Osteoblast (primary cell): Measurements from ENCODE around the gene RER1. TPM values are rescaled to one million over a fixed set of nuclear protein-coding genes. Genes with fewer than 3 reads are reported as not detected.
A peak's percentile ranks its signal among the peaks of the same experiment; 100 is the strongest.

Experiments used
- DNase-seq: peaks from one replicate; pipeline ENCODE4 v3.0.0; 2011; ENCODE audit warnings: low spot score, mixed read lengths; ENCODE audit not compliant: insufficient read length; ENCODE audit errors: missing footprints
- H2AFZ ChIP-seq: 2 replicates; pipeline ENCODE4 v1.6.0; 2011; ENCODE audit warnings: mild to moderate bottlenecking, low read length
- H3K27ac ChIP-seq: 2 replicates; pipeline ENCODE4 v1.5.1; 2011; ENCODE audit warnings: mild to moderate bottlenecking, low read depth, low read length, moderate library complexity
- H3K27me3 ChIP-seq: 2 replicates; pipeline ENCODE4 v1.6.0; 2012; ENCODE audit warnings: mild to moderate bottlenecking, control low read depth, inconsistent platforms, low read length, moderate library complexity; ENCODE audit not compliant: insufficient read depth
- H3K36me3 ChIP-seq: 2 replicates; pipeline ENCODE4 v1.5.1; 2011; ENCODE audit warnings: mild to moderate bottlenecking, low read length, control low read depth, moderate library complexity; ENCODE audit not compliant: insufficient read depth
- H3K4me1 ChIP-seq: 2 replicates; pipeline ENCODE4 v1.5.1; 2011; ENCODE audit warnings: mild to moderate bottlenecking, low read length, control low read depth, moderate library complexity; ENCODE audit not compliant: insufficient read depth
- H3K4me2 ChIP-seq: 2 replicates; pipeline ENCODE4 v1.6.0; 2011; ENCODE audit warnings: mild to moderate bottlenecking, low read length; ENCODE audit not compliant: insufficient read depth
- H3K4me3 ChIP-seq: fragments of 200-600 bp; sonication (generic); 3 replicates; pipeline ENCODE4 v1.5.1; 2012; ENCODE audit warnings: mild to moderate bottlenecking, low read length, inconsistent platforms; ENCODE audit not compliant: insufficient read depth
- H3K79me2 ChIP-seq: 2 replicates; pipeline ENCODE4 v1.6.0; 2012; ENCODE audit warnings: mild to moderate bottlenecking, low read length, control low read depth, inconsistent platforms; ENCODE audit not compliant: insufficient read depth
- H3K9me3 ChIP-seq: 2 replicates; pipeline ENCODE4 v1.5.1; 2011; ENCODE audit warnings: low read depth, low read length, control low read depth
- H4K20me1 ChIP-seq: 2 replicates; pipeline ENCODE4 v1.6.0; 2012; ENCODE audit warnings: mild to moderate bottlenecking, low read length, control low read depth; ENCODE audit not compliant: insufficient read depth
- total RNA-seq: library from RNA; depleted of rRNA; stranded (reverse); fragments of >200 nt; gene quantifications from 2 replicates; pipeline ENCODE4 v1.2.3, GENCODE V29; 2012
- TF ChIP-seq, protein P1 (sequence below): IDR thresholded peaks from 2 replicates; pipeline ENCODE4 v1.5.1; 2011; ENCODE audit warnings: mild to moderate bottlenecking, low read depth, low read length, moderate library complexity; ENCODE audit errors: extremely low read depth

Gene RER1
- total RNA-seq, 1 donor, result 95.2 TPM

GRCh38 chr1:2425892-2426291 is 34.3 kb downstream of the RER1 start:
- H3K27me3 ChIP-seq, result peaks cover 4% of the 10 kb centered on the region
- H3K4me3 ChIP-seq, result no peak overlapping the region
- H4K20me1 ChIP-seq, result no peaks in the 10 kb centered on the region
- no peak overlapping the region for H2AFZ ChIP-seq
- no peak for DNase-seq
- H3K4me1 ChIP-seq, result no peaks in the 10 kb centered on the region
- TF ChIP-seq, protein P1, sequence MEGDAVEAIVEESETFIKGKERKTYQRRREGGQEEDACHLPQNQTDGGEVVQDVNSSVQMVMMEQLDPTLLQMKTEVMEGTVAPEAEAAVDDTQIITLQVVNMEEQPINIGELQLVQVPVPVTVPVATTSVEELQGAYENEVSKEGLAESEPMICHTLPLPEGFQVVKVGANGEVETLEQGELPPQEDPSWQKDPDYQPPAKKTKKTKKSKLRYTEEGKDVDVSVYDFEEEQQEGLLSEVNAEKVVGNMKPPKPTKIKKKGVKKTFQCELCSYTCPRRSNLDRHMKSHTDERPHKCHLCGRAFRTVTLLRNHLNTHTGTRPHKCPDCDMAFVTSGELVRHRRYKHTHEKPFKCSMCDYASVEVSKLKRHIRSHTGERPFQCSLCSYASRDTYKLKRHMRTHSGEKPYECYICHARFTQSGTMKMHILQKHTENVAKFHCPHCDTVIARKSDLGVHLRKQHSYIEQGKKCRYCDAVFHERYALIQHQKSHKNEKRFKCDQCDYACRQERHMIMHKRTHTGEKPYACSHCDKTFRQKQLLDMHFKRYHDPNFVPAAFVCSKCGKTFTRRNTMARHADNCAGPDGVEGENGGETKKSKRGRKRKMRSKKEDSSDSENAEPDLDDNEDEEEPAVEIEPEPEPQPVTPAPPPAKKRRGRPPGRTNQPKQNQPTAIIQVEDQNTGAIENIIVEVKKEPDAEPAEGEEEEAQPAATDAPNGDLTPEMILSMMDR, result no peak
- no peaks in the 10 kb centered on the region for H3K36me3 ChIP-seq
- H3K9me3 ChIP-seq, result no peaks in the 10 kb centered on the region
- no peak overlapping the region for H3K4me2 ChIP-seq
- H3K27ac ChIP-seq, result no peak overlapping the region
- no peaks in the 10 kb centered on the region for H3K79me2 ChIP-seq

GRCh38 chr1:2426540-2426939 is 34.9 kb downstream of the RER1 start:
- no peak overlapping the region for H2AFZ ChIP-seq
- no peaks in the 10 kb centered on the region for H3K79me2 ChIP-seq
- H3K9me3 ChIP-seq, result no peaks in the 10 kb centered on the region
- H3K4me1 ChIP-seq, result no peaks in the 10 kb centered on the region
- no peaks in the 10 kb centered on the region for H3K36me3 ChIP-seq
- TF ChIP-seq, protein P1, result no peak
- DNase-seq, result no peak
- H3K27me3 ChIP-seq, result peaks cover 6% of the 10 kb centered on the region
- H3K27ac ChIP-seq, result no peak overlapping the region
- no peak overlapping the region for H3K4me3 ChIP-seq
- H3K4me2 ChIP-seq, result no peak overlapping the region
- no peaks in the 10 kb centered on the region for H4K20me1 ChIP-seq

GRCh38 chr1:2427051-2427450 is 35.4 kb downstream of the RER1 start:
- no peaks in the 10 kb centered on the region for H3K4me1 ChIP-seq
- TF ChIP-seq, protein P1, result no peak
- no peak overlapping the region for H3K4me2 ChIP-seq
- H2AFZ ChIP-seq, result no peak overlapping the region
- no peak overlapping the region for H3K4me3 ChIP-seq
- no peaks in the 10 kb centered on the region for H3K36me3 ChIP-seq
- no peak overlapping the region for H3K27ac ChIP-seq
- H3K9me3 ChIP-seq, result no peaks in the 10 kb centered on the region
- no peaks in the 10 kb centered on the region for H4K20me1 ChIP-seq
- peaks cover 11% of the 10 kb centered on the region for H3K27me3 ChIP-seq
- H3K79me2 ChIP-seq, result no peaks in the 10 kb centered on the region
- no peak for DNase-seq

GRCh38 chr1:2427976-2428375 is 36.3 kb downstream of the RER1 start:
- H4K20me1 ChIP-seq, result no peaks in the 10 kb centered on the region
- no peak overlapping the region for H2AFZ ChIP-seq
- no peaks in the 10 kb centered on the region for H3K9me3 ChIP-seq
- H3K27me3 ChIP-seq, result peaks cover 16% of the 10 kb centered on the region
- no peaks in the 10 kb centered on the region for H3K79me2 ChIP-seq
- no peak overlapping the region for H3K4me3 ChIP-seq
- no peaks in the 10 kb centered on the region for H3K4me1 ChIP-seq
- peak; percentile 86 for DNase-seq
- H3K36me3 ChIP-seq, result no peaks in the 10 kb centered on the region
- H3K27ac ChIP-seq, result no peak overlapping the region
- H3K4me2 ChIP-seq, result no peak overlapping the region
- TF ChIP-seq, protein P1, result no peak
